Ascending aorta (tissue), 2 donors: Measurements from ENCODE around the gene ATG101. TPM values are rescaled to one million over a fixed set of nuclear protein-coding genes. Genes with fewer than 3 reads are reported as not detected.

ENCODE experiments used
- DNase-seq, 2 donors: peaks; one replicate each; pipeline ENCODE4 v3.0.0-alpha.2; 2019; ENCODE audit warnings: low spot score in 2 of 2
- H3K27ac ChIP-seq, 2 donors: fragments of 200-600 bp; sonication (generic); one replicate each; pipeline ENCODE4 v1.5.1; 2016 to 2017; ENCODE audit warnings: mild to moderate bottlenecking in 1 of 2
- H3K27me3 ChIP-seq: fragments of 200-600 bp; sonication (generic); one replicate; pipeline ENCODE4 v1.5.1; 2017
- H3K36me3 ChIP-seq, 2 donors: fragments of 200-600 bp; sonication (generic); one replicate each; pipeline ENCODE4 v1.5.1; 2016
- H3K4me1 ChIP-seq, 2 donors: fragments of 200-600 bp; sonication (generic); one replicate each; pipeline ENCODE4 v1.5.1; 2016 to 2017; ENCODE audit warnings: mild to moderate bottlenecking in 1 of 2
- H3K4me3 ChIP-seq, 2 donors: fragments of 200-600 bp; sonication (generic); one replicate each; pipeline ENCODE4 v1.5.1; 2016 to 2017; ENCODE audit warnings: mild to moderate bottlenecking in 1 of 2
- H3K9me3 ChIP-seq, 2 donors: fragments of 200-600 bp; sonication (generic); one replicate each; pipeline ENCODE4 v1.5.1; 2016
- CTCF ChIP-seq, 3 experiments: fragments of 200-600 bp in 2 of 3; fragments of 450-650 bp in 1 of 3; sonication (generic) in 2 of 3; IDR thresholded peaks; one replicate each; pipeline ENCODE4 v1.5.1; 2016 to 2019; ENCODE audit warnings: antibody characterized with exemption in 3 of 3, mild to moderate bottlenecking in 1 of 3, moderate library complexity in 1 of 3
- intact Hi-C: fragments of 100-400 bp; cut with DNase I; formaldehyde crosslinking; loops from one replicate; pipeline ENCODE4 v1.15.1; 2023
- total RNA-seq: library from RNA; depleted of rRNA; stranded (reverse); fragments of >200 nt; gene quantifications from one replicate; pipeline ENCODE4 v1.1.0, GENCODE V29; 2016

The ATG101 gene
- total RNA-seq, 1 donor from 2014 or later: 39.8 TPM

- no peak for TF ChIP-seq CTCF (IDR thresholded peaks at IDR 0.05)
- Histone ChIP-seq H3K9me3 (no peaks in the 10 kb centered on the region), H3K27ac (no peak overlapping the region), H3K4me3 (no peak overlapping the region), H3K27me3 (no peaks in the 10 kb centered on the region), H3K4me1 (peaks cover 0 to 1% of the 10 kb centered on the region in 2 donors), H3K36me3 (no peaks in the 10 kb centered on the region)
- intact Hi-C loops: no loop called here
- DNase-seq: peak in 1 of 2 donors; percentile 56
These were observed 18.4 kb downstream of the ATG101 start for GRCh38 chr12:52087961-52088820.

GRCh38 chr12:52089491-52089890, 19.7 kb downstream of the ATG101 start:
- no peak overlapping the region for H3K4me3 ChIP-seq
- no peak for DNase-seq
- H3K27me3 ChIP-seq: no peaks in the 10 kb centered on the region
- H3K27ac ChIP-seq: no peak overlapping the region
- no peaks in the 10 kb centered on the region for H3K9me3 ChIP-seq
- H3K4me1 ChIP-seq: no peaks in the 10 kb centered on the region
- intact Hi-C loops: no loop called here
- no peak for TF ChIP-seq CTCF (IDR thresholded peaks at IDR 0.05)
- H3K36me3 ChIP-seq: no peaks in the 10 kb centered on the region

- Histone ChIP-seq H3K27ac (no peak overlapping the region), H3K27me3 (no peaks in the 10 kb centered on the region), H3K4me1 (no peaks in the 10 kb centered on the region), H3K36me3 (no peaks in the 10 kb centered on the region), H3K4me3 (no peak overlapping the region), H3K9me3 (no peaks in the 10 kb centered on the region)
- intact Hi-C loops: no loop called here
- no peak for TF ChIP-seq CTCF (IDR thresholded peaks at IDR 0.05)
- DNase-seq: no peak
These were observed 20.5 kb downstream of the ATG101 start for GRCh38 chr12:52090291-52090690.

- TF ChIP-seq CTCF (IDR thresholded peaks at IDR 0.05): no peak
- Histone ChIP-seq H3K4me3 (no peak overlapping the region), H3K36me3 (no peaks in the 10 kb centered on the region), H3K27ac (no peak overlapping the region), H3K9me3 (no peaks in the 10 kb centered on the region), H3K4me1 (no peaks in the 10 kb centered on the region), H3K27me3 (no peaks in the 10 kb centered on the region)
- intact Hi-C loops: no loop called here
- DNase-seq: no peak
These were observed 21.3 kb downstream of the ATG101 start for GRCh38 chr12:52091061-52091460.

- Histone ChIP-seq H3K27ac (no peak overlapping the region), H3K36me3 (no peaks in the 10 kb centered on the region), H3K4me3 (no peak overlapping the region), H3K4me1 (no peaks in the 10 kb centered on the region), H3K27me3 (no peaks in the 10 kb centered on the region), H3K9me3 (no peaks in the 10 kb centered on the region)
- no peak for TF ChIP-seq CTCF (IDR thresholded peaks at IDR 0.05)
- no peak for DNase-seq
- intact Hi-C loops: no loop called here
These were observed 22.1 kb downstream of the ATG101 start for GRCh38 chr12:52091869-52092268.
